ENCODE measurements around the gene SPTBN4.
"Not testable (repeated sequence)": the region's sequence is repeated elsewhere in the genome, so short reads cannot be mapped to it uniquely, and the experiment has no call there.

SPTBN4 gene

GRCh38 chr19:40559394-40559793 lies 92.6 kb downstream of the SPTBN4 start:
- no peak for DNase-seq (ENCODE audit: low read depth in 1 of 2, low spot score in 1 of 2)

GRCh38 chr19:40560092-40560507 lies 93.3 kb downstream of the SPTBN4 start:
- DNase-seq (ENCODE audit: low read depth in 1 of 2, low spot score in 1 of 2): no peak

GRCh38 chr19:40561947-40562346 lies 95.1 kb downstream of the SPTBN4 start:
- DNase-seq (ENCODE audit: low read depth in 1 of 2, low spot score in 1 of 2): no peak

- DNase-seq (ENCODE audit: low read depth in 1 of 2, low spot score in 1 of 2): not testable (repeated sequence)
These were observed 97.7 kb downstream of the SPTBN4 start for GRCh38 chr19:40564535-40564934.

- no peak for DNase-seq (ENCODE audit: low read depth in 1 of 2, low spot score in 1 of 2)
These were observed 98.6 kb downstream of the SPTBN4 start for GRCh38 chr19:40565355-40565754.

GRCh38 chr19:40565910-40566495 lies 99.2 kb downstream of the SPTBN4 start:
- no peak for DNase-seq (ENCODE audit: low read depth in 1 of 2, low spot score in 1 of 2)

- no peak for DNase-seq (ENCODE audit: low read depth in 1 of 2, low spot score in 1 of 2)
These were observed 100.4 kb downstream of the SPTBN4 start for GRCh38 chr19:40567040-40567749.

GRCh38 chr19:40567750-40568494 lies 101.1 kb downstream of the SPTBN4 start:
- DNase-seq (ENCODE audit: low read depth in 1 of 2, low spot score in 1 of 2): no peak

- DNase-seq (ENCODE audit: low read depth in 1 of 2, low spot score in 1 of 2): peak; percentile 86 to 90
These were observed 103.7 kb downstream of the SPTBN4 start for GRCh38 chr19:40570313-40571004.

- no peak for DNase-seq (ENCODE audit: low read depth in 1 of 2, low spot score in 1 of 2)
These were observed 104.2 kb downstream of the SPTBN4 start for GRCh38 chr19:40571005-40571318.

GRCh38 chr19:40571831-40572495 lies 105.2 kb downstream of the SPTBN4 start:
- DNase-seq (ENCODE audit: low read depth in 1 of 2, low spot score in 1 of 2): no peak

GRCh38 chr19:40575326-40575725 lies 108.5 kb downstream of the SPTBN4 start:
- no peak for DNase-seq (ENCODE audit: low read depth in 1 of 2, low spot score in 1 of 2)

GRCh38 chr19:40576151-40576584 lies 109.4 kb downstream of the SPTBN4 start:
- no peak for DNase-seq (ENCODE audit: low read depth in 1 of 2, low spot score in 1 of 2)

GRCh38 chr19:40576585-40577451 lies 110.0 kb downstream of the SPTBN4 start, which contains the start of gene SHKBP1:
Gene SHKBP1 (plus strand): TSS chr19:40576873. CDS start chr19:40576900, 27 bp downstream.
- DNase-seq (ENCODE audit: low read depth in 1 of 2, low spot score in 1 of 2): peak; percentile 85 to 87

- DNase-seq (ENCODE audit: low read depth in 1 of 2, low spot score in 1 of 2): no peak
These were observed 111.7 kb downstream of the SPTBN4 start for GRCh38 chr19:40578442-40578908.

- no peak for DNase-seq (ENCODE audit: low read depth in 1 of 2, low spot score in 1 of 2)
These were observed 113.8 kb downstream of the SPTBN4 start for GRCh38 chr19:40580619-40581018.

GRCh38 chr19:40581531-40581930 lies 114.7 kb downstream of the SPTBN4 start:
- no peak for DNase-seq (ENCODE audit: low read depth in 1 of 2, low spot score in 1 of 2)

- no peak for DNase-seq (ENCODE audit: low read depth in 1 of 2, low spot score in 1 of 2)
These were observed 115.7 kb downstream of the SPTBN4 start for GRCh38 chr19:40582467-40582866.

- no peak for DNase-seq (ENCODE audit: low read depth in 1 of 2, low spot score in 1 of 2)
These were observed 116.5 kb downstream of the SPTBN4 start for GRCh38 chr19:40583283-40583682.

GRCh38 chr19:40584007-40584406 lies 117.2 kb downstream of the SPTBN4 start:
- no peak for DNase-seq (ENCODE audit: low read depth in 1 of 2, low spot score in 1 of 2)

Data from stimulated activated CD4-positive, alpha-beta T cell treated with anti-CD3 and anti-CD28 coated beads, Interleukin-15, amount 100 ng/mL, for 1 hour (primary cell).